ENCODE results near the gene CELA2B. TPM values are rescaled to one million over a fixed set of nuclear protein-coding genes. Genes with fewer than 3 reads are reported as not detected.
"Not testable (repeated sequence)": the region's sequence is repeated elsewhere in the genome, so short reads cannot be mapped to it uniquely, and the experiment has no call there.

CELA2B gene
- total RNA-seq, 4 donors from 2014 or later, result not detected

DNA sequence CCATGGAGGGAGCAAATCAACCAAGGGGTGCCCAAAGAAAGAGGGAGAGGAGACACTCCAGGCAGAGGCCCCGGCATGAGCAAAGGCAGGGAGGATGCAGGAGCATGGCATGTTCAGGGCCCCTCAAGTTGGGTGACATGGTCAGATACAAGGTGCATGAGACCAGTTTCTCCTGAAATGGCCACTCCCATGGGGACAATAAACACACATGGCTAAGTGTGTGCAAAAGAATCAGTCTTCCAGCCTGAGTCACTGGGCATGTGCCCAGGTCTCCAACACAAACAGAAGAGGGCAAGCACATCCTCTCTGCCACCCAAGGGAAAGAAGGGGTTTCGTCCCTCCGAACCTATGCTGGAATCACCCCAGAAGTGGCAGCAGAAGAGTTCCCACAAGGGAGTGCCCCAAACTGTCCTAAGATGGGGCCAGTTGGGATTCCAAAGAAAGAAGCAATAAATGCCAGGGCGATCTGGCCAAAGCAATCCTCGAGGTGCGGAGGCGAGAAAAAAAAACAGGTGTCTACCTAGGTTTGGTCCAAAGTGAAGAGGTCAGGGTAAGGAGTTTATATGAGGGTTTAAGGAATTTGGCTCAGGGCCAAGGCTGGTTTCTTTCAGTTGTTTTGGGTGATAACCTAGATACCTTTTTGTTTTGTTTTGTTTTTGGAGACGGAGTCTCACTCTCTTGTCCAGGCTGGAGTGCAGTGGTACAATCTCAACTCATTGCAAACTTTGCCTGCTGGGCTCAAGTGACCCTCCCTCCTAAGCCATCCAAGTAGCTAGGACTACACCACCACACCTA lies 34.9 kb downstream of the CELA2B start:
- Histone ChIP-seq H3K9me3 (no peaks in the 10 kb centered on the region), H3K27ac (no peak overlapping the region), H3K36me3 (no peaks in the 10 kb centered on the region), H3K4me3 (replicated peaks in 1 of 3) (no peak overlapping the region), H3K4me1 (peaks cover 0 to 11% of the 10 kb centered on the region in 2 donors), H3K27me3 (no peaks in the 10 kb centered on the region)
- intact Hi-C loops (cut with DNase I), result no loop called here
- no peak for DNase-seq
- TF ChIP-seq, protein P1, sequence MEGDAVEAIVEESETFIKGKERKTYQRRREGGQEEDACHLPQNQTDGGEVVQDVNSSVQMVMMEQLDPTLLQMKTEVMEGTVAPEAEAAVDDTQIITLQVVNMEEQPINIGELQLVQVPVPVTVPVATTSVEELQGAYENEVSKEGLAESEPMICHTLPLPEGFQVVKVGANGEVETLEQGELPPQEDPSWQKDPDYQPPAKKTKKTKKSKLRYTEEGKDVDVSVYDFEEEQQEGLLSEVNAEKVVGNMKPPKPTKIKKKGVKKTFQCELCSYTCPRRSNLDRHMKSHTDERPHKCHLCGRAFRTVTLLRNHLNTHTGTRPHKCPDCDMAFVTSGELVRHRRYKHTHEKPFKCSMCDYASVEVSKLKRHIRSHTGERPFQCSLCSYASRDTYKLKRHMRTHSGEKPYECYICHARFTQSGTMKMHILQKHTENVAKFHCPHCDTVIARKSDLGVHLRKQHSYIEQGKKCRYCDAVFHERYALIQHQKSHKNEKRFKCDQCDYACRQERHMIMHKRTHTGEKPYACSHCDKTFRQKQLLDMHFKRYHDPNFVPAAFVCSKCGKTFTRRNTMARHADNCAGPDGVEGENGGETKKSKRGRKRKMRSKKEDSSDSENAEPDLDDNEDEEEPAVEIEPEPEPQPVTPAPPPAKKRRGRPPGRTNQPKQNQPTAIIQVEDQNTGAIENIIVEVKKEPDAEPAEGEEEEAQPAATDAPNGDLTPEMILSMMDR (IDR thresholded peaks at IDR 0.05), result no peak
- TF ChIP-seq POLR2A (IDR thresholded peaks at IDR 0.05), result no peak
- 79 to 87% methylated on average over 8 of the region's 8 CpGs for WGBS, 2 donors

DNA sequence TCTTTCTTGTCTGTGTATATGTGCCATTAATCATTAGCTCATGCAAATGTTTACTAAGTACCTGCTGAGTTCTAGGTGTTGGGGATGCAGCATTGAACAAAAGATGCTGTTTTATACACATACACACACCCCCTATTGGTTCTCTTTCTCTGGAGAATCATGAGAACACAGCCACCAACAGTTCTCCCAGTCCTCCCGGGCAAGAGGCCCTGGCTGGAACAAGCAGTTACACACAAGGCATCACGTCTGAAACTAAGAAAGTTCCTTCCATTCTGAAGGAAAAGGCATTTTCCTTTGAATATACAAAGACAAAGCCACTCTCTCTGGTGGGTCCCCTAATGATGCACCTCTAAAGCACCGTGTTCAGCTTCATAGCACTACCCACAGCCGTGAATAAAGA lies 37.3 kb downstream of the CELA2B start:
- no peak for DNase-seq
- Histone ChIP-seq H3K36me3 (peaks cover 0 to 5% of the 10 kb centered on the region in 2 donors), H3K9me3 (no peaks in the 10 kb centered on the region), H3K27me3 (no peaks in the 10 kb centered on the region), H3K4me1 (peaks cover 0 to 14% of the 10 kb centered on the region in 2 donors), H3K27ac (no peak overlapping the region), H3K4me3 (replicated peaks in 1 of 3) (no peak overlapping the region)
- intact Hi-C loops (cut with DNase I), result no loop called here
- TF ChIP-seq POLR2A (IDR thresholded peaks at IDR 0.05), result no peak
- TF ChIP-seq, protein P1 (IDR thresholded peaks at IDR 0.05), result no peak
- 88 to 93% methylated on average over 4 of the region's 4 CpGs for WGBS, 2 donors

DNA sequence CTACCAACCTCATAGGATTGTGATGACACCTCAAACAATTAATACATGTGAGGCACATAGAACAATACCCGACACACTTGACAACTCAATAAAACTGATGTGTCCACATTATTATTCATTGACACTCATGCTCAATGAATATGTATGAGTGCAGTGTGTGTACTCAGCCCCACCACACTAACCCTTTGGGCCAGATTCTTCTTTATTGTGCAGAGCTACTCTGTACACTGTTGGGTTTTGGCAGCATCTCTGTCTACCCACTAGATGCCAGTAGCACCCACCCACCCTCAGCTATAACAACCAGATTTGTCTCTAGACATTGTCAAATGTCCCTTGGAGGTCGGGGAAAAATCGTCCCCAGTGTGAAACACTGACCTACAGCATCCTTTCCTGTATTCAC lies 38.0 kb downstream of the CELA2B start:
- no peak overlapping the region for H3K27ac ChIP-seq
- TF ChIP-seq, protein P1 (IDR thresholded peaks at IDR 0.05), result no peak
- TF ChIP-seq POLR2A (IDR thresholded peaks at IDR 0.05), result no peak

DNA sequence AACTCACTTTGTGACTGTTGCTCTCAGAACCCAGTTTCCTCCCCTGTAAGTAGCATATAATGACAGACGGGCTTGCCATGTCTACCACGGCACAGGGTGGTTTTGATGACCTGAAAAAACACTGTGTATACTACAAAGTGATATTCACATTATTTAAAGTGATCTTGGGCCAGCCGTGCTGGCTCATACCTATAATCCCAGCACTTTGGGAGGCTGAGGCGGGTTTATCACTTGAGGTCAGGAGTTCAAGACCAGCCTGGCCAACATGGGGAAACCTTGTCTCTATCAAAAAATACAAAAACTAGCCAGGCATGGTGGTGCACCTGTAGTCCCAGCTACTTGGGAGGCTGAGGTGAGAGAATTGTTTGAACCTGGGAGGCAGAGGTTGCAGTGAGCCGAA lies 38.7 kb downstream of the CELA2B start:
- DNase-seq; H3K27me3 ChIP-seq; intact Hi-C loops (cut with DNase I); H3K9me3 ChIP-seq; H3K4me3 ChIP-seq (replicated peaks in 1 of 3); H3K36me3 ChIP-seq; H3K27ac ChIP-seq: not testable (repeated sequence)
- 84 to 95% methylated on average over 5 of the region's 5 CpGs for WGBS, 2 donors
- peaks cover 0 to 14% of the 10 kb centered on the region in 2 donors for H3K4me1 ChIP-seq

More for the DNA sequence above, 38.0 kb downstream of the CELA2B start:
- Histone ChIP-seq H3K4me1 (peaks cover 0 to 14% of the 10 kb centered on the region in 2 donors), H3K36me3 (peaks cover 0 to 5% of the 10 kb centered on the region in 2 donors), H3K9me3 (no peaks in the 10 kb centered on the region), H3K27me3 (no peaks in the 10 kb centered on the region), H3K4me3 (replicated peaks in 1 of 3) (no peak overlapping the region)
- 96 to 97% methylated on average over 3 of the region's 3 CpGs for WGBS, 2 donors
- DNase-seq, result no peak
- intact Hi-C loops (cut with DNase I), result no loop called here

DNA sequence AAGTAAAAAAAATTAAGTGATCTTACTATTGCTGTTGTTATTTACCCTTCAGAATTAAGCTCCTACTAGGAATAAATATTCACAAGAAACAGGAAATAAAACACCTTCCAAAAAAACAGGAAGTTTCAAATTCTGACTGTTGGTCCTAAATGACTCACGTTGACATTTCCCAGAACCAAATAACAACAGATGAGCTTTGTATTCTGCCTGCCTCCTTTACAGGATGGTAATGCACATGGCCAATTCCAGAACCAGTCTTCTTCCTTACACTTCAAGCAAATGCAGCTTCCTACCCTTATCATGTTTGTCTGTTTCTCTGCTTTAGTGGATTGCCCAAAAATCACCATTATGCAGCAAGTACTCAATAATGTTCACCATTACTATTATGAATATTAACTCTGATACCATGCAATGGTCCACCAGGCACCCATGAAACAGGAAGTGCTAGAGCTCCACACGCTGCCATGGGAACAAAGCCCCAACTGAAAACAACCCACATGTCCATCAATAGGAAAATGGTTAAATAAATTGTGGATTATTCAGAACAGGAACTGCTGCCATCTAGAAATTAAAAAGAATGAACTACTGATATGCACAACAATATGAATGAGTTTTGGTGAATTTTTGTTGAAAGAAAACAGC lies 39.2 kb downstream of the CELA2B start:
- WGBS, 2 donors, result 71 to 72% methylated on average over 2 of the region's 2 CpGs
- no peaks in the 10 kb centered on the region for H3K27me3 ChIP-seq

More for the DNA sequence above, 39.2 kb downstream of the CELA2B start:
- Histone ChIP-seq H3K27ac (no peak overlapping the region), H3K4me1 (peaks cover 0 to 14% of the 10 kb centered on the region in 2 donors), H3K36me3 (peaks cover 0 to 5% of the 10 kb centered on the region in 2 donors), H3K4me3 (replicated peaks in 1 of 3) (no peak overlapping the region), H3K9me3 (no peaks in the 10 kb centered on the region)
- intact Hi-C loops (cut with DNase I), result no loop called here
- no peak for DNase-seq
- TF ChIP-seq POLR2A (IDR thresholded peaks at IDR 0.05), result no peak
- TF ChIP-seq, protein P1 (IDR thresholded peaks at IDR 0.05), result no peak
